Hepatocyte (in vitro differentiated cells): ENCODE measurements around the gene MYZAP. TPM values are rescaled to one million over a fixed set of nuclear protein-coding genes. Genes with fewer than 3 reads are reported as not detected.

Experiments used
- DNase-seq: peaks from one replicate; pipeline ENCODE4 v3.0.0-alpha.2; 2016; ENCODE audit warnings: low spot score
- H2AFZ ChIP-seq: fragments of 200-600 bp; sonication (generic); 2 replicates; pipeline ENCODE4 v1.6.0; 2016; ENCODE audit warnings: antibody characterized with exemption, mild to moderate bottlenecking
- H3K27ac ChIP-seq: fragments of 200-600 bp; sonication (generic); 2 replicates; pipeline ENCODE4 v1.5.1; 2016; ENCODE audit warnings: mild to moderate bottlenecking
- H3K27me3 ChIP-seq: fragments of 200-600 bp; sonication (generic); 2 replicates; pipeline ENCODE4 v1.6.1; 2016
- H3K36me3 ChIP-seq: fragments of 200-600 bp; sonication (generic); replicated peaks from 2 replicates; pipeline ENCODE4 v1.5.1; 2016; ENCODE audit warnings: low read depth; ENCODE audit not compliant: insufficient read depth
- H3K4me1 ChIP-seq: fragments of 200-600 bp; sonication (generic); 2 replicates; pipeline ENCODE4 v1.5.1; 2016; ENCODE audit warnings: mild to moderate bottlenecking, moderate library complexity; ENCODE audit not compliant: insufficient read depth
- H3K4me2 ChIP-seq: fragments of 200-600 bp; sonication (generic); 2 replicates; pipeline ENCODE4 v1.6.0; 2016
- H3K4me3 ChIP-seq: fragments of 200-600 bp; sonication (generic); 2 replicates; pipeline ENCODE4 v1.5.1; 2016; ENCODE audit warnings: mild to moderate bottlenecking
- H3K79me2 ChIP-seq: fragments of 200-600 bp; sonication (generic); 2 replicates; pipeline ENCODE4 v1.6.0; 2017; ENCODE audit warnings: mild to moderate bottlenecking
- H3K9me2 ChIP-seq: fragments of 200-600 bp; sonication (generic); replicated peaks from 2 replicates; pipeline ENCODE4 v1.6.0; 2017; ENCODE audit warnings: mild to moderate bottlenecking; ENCODE audit not compliant: insufficient read depth
- H3K9me3 ChIP-seq: fragments of 200-600 bp; sonication (generic); 2 replicates; pipeline ENCODE4 v1.5.1; 2016; ENCODE audit warnings: low read depth, mild to moderate bottlenecking
- H4K20me1 ChIP-seq: fragments of 200-600 bp; sonication (generic); 2 replicates; pipeline ENCODE4 v1.6.0; 2016; ENCODE audit warnings: mild to moderate bottlenecking; ENCODE audit not compliant: insufficient read depth, poor library complexity, severe bottlenecking
- EZH2 ChIP-seq: fragments of 200-600 bp; sonication (generic); IDR thresholded peaks from 2 replicates; pipeline ENCODE4 v1.6.1; 2016; ENCODE audit warnings: antibody characterized with exemption, mild to moderate bottlenecking, borderline replicate concordance
- EZH2phosphoT487 ChIP-seq: fragments of 200-600 bp; sonication (generic); IDR thresholded peaks from one replicate; pipeline ENCODE4 v1.6.1; 2018; ENCODE audit warnings: antibody characterized with exemption, mild to moderate bottlenecking, low read depth, moderate library complexity; ENCODE audit not compliant: unreplicated experiment, severe bottlenecking
- WGBS: methylation state at CpG from one replicate; pipeline ENCODE4 v1.1.6; 2016; ENCODE audit warnings: low lambda C conversion rate; ENCODE audit errors: missing lambda C conversion rate; 5-methylcytosine and 5-hydroxymethylcytosine counted together
- polyA plus RNA-seq: library from polyadenylated mRNA; unstranded; fragments of >200 nt; fragmentation: Nextera tagmentation; extraction: Ambion mirVana; gene quantifications from 2 replicates; pipeline ENCODE4 v1.2.1, GENCODE V29; 2016
- total RNA-seq: library from RNA; depleted of rRNA; stranded (reverse); fragments of >200 nt; gene quantifications from 2 replicates; pipeline ENCODE4 v1.2.3, GENCODE V29; 2014
- TF ChIP-seq, protein P1 (sequence below): fragments of 200-600 bp; sonication (generic); IDR thresholded peaks from 2 replicates; pipeline ENCODE4 v1.5.1; 2016; ENCODE audit warnings: antibody characterized with exemption, mild to moderate bottlenecking; ENCODE audit not compliant: poor library complexity

Gene MYZAP
- total and polyA plus RNA-seq, 2 experiments from 2014 or later: 12.0 to 15.5 TPM

DNA sequence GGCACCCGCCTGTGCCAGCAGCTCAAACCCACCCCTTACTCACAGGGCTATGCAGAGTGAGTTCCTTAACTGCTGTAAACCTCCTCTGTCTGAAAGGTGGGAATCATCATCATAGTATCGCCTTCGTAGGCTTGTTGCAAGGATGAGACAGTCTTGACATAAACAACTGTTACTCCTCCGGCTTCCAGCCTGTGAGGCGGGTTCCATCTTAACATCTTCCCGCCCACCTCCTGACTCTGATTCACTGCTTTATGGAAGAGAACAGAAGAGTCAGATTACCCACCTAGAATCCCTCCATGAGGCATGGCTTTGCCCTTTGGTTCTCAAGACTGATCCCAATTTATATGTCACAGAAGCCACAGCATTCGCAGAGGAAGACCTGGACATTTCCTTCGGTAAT lies 136.7 kb downstream of the MYZAP start:
- Histone ChIP-seq H3K4me3 (no peak overlapping the region), H3K36me3 (no peaks in the 10 kb centered on the region), H4K20me1 (no peaks in the 10 kb centered on the region), H3K27me3 (no peaks in the 10 kb centered on the region), H3K79me2 (no peaks in the 10 kb centered on the region), H3K9me3 (no peaks in the 10 kb centered on the region), H3K9me2 (no peaks in the 10 kb centered on the region), H3K4me2 (no peak overlapping the region), H2AFZ (no peak overlapping the region), H3K4me1 (no peaks in the 10 kb centered on the region), H3K27ac (no peak overlapping the region)
- TF ChIP-seq EZH2 (no peak), EZH2phosphoT487 (no peak)
- TF ChIP-seq, protein P1, sequence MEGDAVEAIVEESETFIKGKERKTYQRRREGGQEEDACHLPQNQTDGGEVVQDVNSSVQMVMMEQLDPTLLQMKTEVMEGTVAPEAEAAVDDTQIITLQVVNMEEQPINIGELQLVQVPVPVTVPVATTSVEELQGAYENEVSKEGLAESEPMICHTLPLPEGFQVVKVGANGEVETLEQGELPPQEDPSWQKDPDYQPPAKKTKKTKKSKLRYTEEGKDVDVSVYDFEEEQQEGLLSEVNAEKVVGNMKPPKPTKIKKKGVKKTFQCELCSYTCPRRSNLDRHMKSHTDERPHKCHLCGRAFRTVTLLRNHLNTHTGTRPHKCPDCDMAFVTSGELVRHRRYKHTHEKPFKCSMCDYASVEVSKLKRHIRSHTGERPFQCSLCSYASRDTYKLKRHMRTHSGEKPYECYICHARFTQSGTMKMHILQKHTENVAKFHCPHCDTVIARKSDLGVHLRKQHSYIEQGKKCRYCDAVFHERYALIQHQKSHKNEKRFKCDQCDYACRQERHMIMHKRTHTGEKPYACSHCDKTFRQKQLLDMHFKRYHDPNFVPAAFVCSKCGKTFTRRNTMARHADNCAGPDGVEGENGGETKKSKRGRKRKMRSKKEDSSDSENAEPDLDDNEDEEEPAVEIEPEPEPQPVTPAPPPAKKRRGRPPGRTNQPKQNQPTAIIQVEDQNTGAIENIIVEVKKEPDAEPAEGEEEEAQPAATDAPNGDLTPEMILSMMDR: no peak
- 84% methylated on average over 8 of the region's 8 CpGs for WGBS
- no peak for DNase-seq

DNA sequence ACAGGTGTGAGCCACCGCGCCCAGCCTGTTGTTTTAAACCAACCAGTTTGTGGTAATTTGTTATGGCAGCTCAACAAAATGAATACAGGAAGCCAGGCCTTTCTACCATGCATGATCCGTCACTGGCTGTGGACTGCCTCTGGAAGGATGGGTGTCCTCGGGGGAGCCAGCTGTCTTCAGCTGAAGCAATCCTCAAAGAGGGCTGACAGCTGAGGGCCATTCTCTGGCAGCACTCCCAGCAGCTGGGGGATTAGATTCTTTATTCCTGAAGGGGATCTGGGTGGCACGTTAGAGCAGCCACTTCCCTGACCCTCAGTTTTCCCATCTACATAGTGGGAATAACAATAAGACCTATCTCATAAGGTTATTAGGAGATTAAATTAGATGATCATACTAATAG lies 139.2 kb downstream of the MYZAP start:
- no peaks in the 10 kb centered on the region for H3K79me2 ChIP-seq
- no peak for DNase-seq
- no peak overlapping the region for H3K4me2 ChIP-seq
- no peaks in the 10 kb centered on the region for H4K20me1 ChIP-seq
- 87% methylated on average over 5 of the region's 5 CpGs for WGBS
- H3K4me1 ChIP-seq: peaks cover 4% of the 10 kb centered on the region
- no peaks in the 10 kb centered on the region for H3K9me3 ChIP-seq
- no peaks in the 10 kb centered on the region for H3K36me3 ChIP-seq
- H2AFZ ChIP-seq: no peak overlapping the region
- H3K27me3 ChIP-seq: no peaks in the 10 kb centered on the region
- no peak overlapping the region for H3K4me3 ChIP-seq
- TF ChIP-seq EZH2 (no peak), EZH2phosphoT487 (no peak)
- TF ChIP-seq, protein P1: no peak
- H3K27ac ChIP-seq: no peak overlapping the region
- H3K9me2 ChIP-seq: no peaks in the 10 kb centered on the region

DNA sequence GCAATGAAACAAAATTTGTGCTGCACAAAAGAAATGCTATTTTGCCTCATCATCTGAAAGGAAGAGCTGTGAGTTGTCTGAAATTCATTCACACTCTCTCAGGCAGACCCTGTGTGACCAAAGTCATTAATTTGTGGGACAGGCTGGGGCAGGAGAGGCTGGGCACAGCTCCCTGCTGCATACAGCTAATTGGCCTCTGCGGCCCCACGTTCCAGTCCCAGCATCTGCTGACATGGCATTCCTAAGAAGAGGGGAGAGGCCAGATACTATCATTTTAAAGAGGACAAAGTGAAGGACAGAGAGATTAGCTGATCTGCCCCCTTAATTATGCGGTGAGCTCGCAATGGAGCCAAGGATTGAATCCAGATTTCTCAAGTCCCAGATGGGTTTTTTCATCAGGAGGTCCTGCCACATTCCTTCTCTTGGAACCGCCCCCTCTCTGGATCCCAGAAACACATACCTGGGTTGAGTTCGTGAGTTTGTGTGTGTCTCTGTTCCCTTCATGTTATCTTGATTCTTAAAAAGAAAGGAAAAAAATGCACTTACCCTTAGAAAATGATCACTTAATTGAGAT lies 139.9 kb downstream of the MYZAP start:
- Histone ChIP-seq H3K36me3 (no peaks in the 10 kb centered on the region), H3K4me3 (no peak overlapping the region), H3K79me2 (no peaks in the 10 kb centered on the region), H3K9me2 (no peaks in the 10 kb centered on the region), H3K9me3 (no peaks in the 10 kb centered on the region), H2AFZ (no peak overlapping the region), H3K27me3 (no peaks in the 10 kb centered on the region), H3K4me1 (peaks cover 4% of the 10 kb centered on the region), H3K27ac (no peak overlapping the region), H4K20me1 (no peaks in the 10 kb centered on the region), H3K4me2 (no peak overlapping the region)
- no peak for DNase-seq
- TF ChIP-seq EZH2 (no peak), EZH2phosphoT487 (no peak)
- TF ChIP-seq, protein P1: no peak
- WGBS: 52% methylated on average over 6 of the region's 6 CpGs
